CD4-positive, alpha-beta T cell treated with Interleukin-12 subunit alpha and Interleukin-12 subunit beta, for 1 hour (primary cell): ENCODE data around the gene STOX2.

ENCODE experiments used
- DNase-seq: peaks from one replicate; pipeline ENCODE4 v3.0.0-alpha.2; 2020

STOX2 gene

GRCh38 chr4:183905081-183905592 lies at the start of gene STOX2:
Gene STOX2, plus strand, starts transcription at chr4:183905307. Its CDS starts 1,484 bp downstream, at chr4:183906791.
- no peak for DNase-seq

- no peak for DNase-seq
Measured at GRCh38 chr4:183855323-183856190, 49.5 kb upstream of the STOX2 start.

- no peak for DNase-seq
Measured at GRCh38 chr4:183857040-183857439, 48.1 kb upstream of the STOX2 start.

GRCh38 chr4:183858011-183858615 lies 47.0 kb upstream of the STOX2 start:
- DNase-seq = no peak

- DNase-seq = no peak
Measured at GRCh38 chr4:183860119-183860518, 45.0 kb upstream of the STOX2 start.

GRCh38 chr4:183860731-183861130 lies 44.4 kb upstream of the STOX2 start:
- no peak for DNase-seq

- DNase-seq = no peak
Measured at GRCh38 chr4:183861426-183861825, 43.7 kb upstream of the STOX2 start.

- DNase-seq = no peak
Measured at GRCh38 chr4:183863155-183863825, 41.8 kb upstream of the STOX2 start.

- DNase-seq = no peak
Measured at GRCh38 chr4:183867247-183867646, 37.9 kb upstream of the STOX2 start.

GRCh38 chr4:183870997-183871396 lies 34.1 kb upstream of the STOX2 start:
- DNase-seq = no peak

GRCh38 chr4:183871581-183871980 lies 33.5 kb upstream of the STOX2 start:
- no peak for DNase-seq

- no peak for DNase-seq
Measured at GRCh38 chr4:183872531-183872930, 32.6 kb upstream of the STOX2 start.

GRCh38 chr4:183873409-183874185 lies 31.5 kb upstream of the STOX2 start:
- no peak for DNase-seq

GRCh38 chr4:183875251-183875825 lies 29.8 kb upstream of the STOX2 start:
- no peak for DNase-seq

GRCh38 chr4:183876268-183876934 lies 28.7 kb upstream of the STOX2 start:
- no peak for DNase-seq

- no peak for DNase-seq
Measured at GRCh38 chr4:183878251-183878970, 26.7 kb upstream of the STOX2 start.

GRCh38 chr4:183885205-183885720 lies 19.8 kb upstream of the STOX2 start:
- no peak for DNase-seq

GRCh38 chr4:183887351-183887750 lies 17.8 kb upstream of the STOX2 start:
- DNase-seq = no peak

GRCh38 chr4:183888564-183888963 lies 16.5 kb upstream of the STOX2 start:
- no peak for DNase-seq

- DNase-seq = no peak
Measured at GRCh38 chr4:183889190-183889589, 15.9 kb upstream of the STOX2 start.

GRCh38 chr4:183897193-183897592 lies 7.9 kb upstream of the STOX2 start:
- DNase-seq = no peak
